HepG2 (cell line): ENCODE data around the gene SLC38A4. TPM values are rescaled to one million over a fixed set of nuclear protein-coding genes. Genes with fewer than 3 reads are reported as not detected.

Experiments
- CREB1 ChIP-seq, 2 experiments: fragments of 450-650 bp in 1 of 2; IDR thresholded peaks; 2 replicates each; pipeline ENCODE4 v1.6.1; 2016 to 2017; ENCODE audit warnings: control low read depth in 1 of 2, mild to moderate bottlenecking in 1 of 2, missing compliant biosample characterization in 1 of 2, missing genetic modification characterization in 1 of 2
- HDAC1 ChIP-seq: sonication (generic); formaldehyde crosslinking; IDR thresholded peaks from 2 replicates; pipeline ENCODE4 v1.5.1; 2020; ENCODE audit warnings: mild to moderate bottlenecking, missing genetic modification reagents
- KLF16 ChIP-seq, 2 experiments: sonication (generic) in 1 of 2; formaldehyde crosslinking in 1 of 2; IDR thresholded peaks; 2 replicates each; pipeline versions ENCODE4 v1.6.1 to v1.8.0; 2016 to 2023; ENCODE audit warnings: missing genetic modification reagents in 2 of 2, missing compliant biosample characterization in 1 of 2
- MIER3 ChIP-seq: IDR thresholded peaks from 2 replicates; pipeline ENCODE4 v1.6.1; 2016; ENCODE audit warnings: missing compliant biosample characterization, borderline replicate concordance
- NFIC ChIP-seq: IDR thresholded peaks from 2 replicates; pipeline ENCODE4 v1.6.1; 2012; ENCODE audit warnings: mild to moderate bottlenecking, low read length, inconsistent platforms
- POGZ ChIP-seq: sonication (generic); formaldehyde crosslinking; IDR thresholded peaks from 2 replicates; pipeline ENCODE4 v1.4.0; 2020; ENCODE audit warnings: mild to moderate bottlenecking, missing genetic modification reagents
- SIX4 ChIP-seq: sonication (generic); formaldehyde crosslinking; IDR thresholded peaks from 2 replicates; pipeline ENCODE4 v1.4.0; 2020; ENCODE audit warnings: missing genetic modification reagents
- ZNF773 ChIP-seq: sonication (generic); formaldehyde crosslinking; IDR thresholded peaks from 2 replicates; pipeline ENCODE4 v1.4.0; 2020; ENCODE audit warnings: missing genetic modification reagents, borderline replicate concordance
- polyA plus RNA-seq, 8 experiments: library from polyadenylated mRNA; depleted of rRNA in 3 of 8; stranded (reverse) in 7 of 8; unstranded in 1 of 8; fragments of >200 nt; fragmentation: Illumina TruSeq in 4 of 8; extraction: Trizol in 4 of 8; gene quantifications; 2 replicates each; pipeline versions ENCODE4 v1.2.1 to v1.2.3, GENCODE V29; 2011 to 2016; ENCODE audit warnings: low read depth in 4 of 8, missing spikeins in 1 of 8, mixed read lengths in 1 of 8; ENCODE audit not compliant: insufficient read depth in 1 of 8
- total RNA-seq, 5 experiments: library from RNA; depleted of rRNA; stranded (reverse); fragments of >200 nt; fragmentation: Illumina TruSeq; extraction: Trizol; gene quantifications; 2 replicates each; pipeline ENCODE4 v1.2.3, GENCODE V29; 2016; ENCODE audit warnings: low read depth in 1 of 5
- TF ChIP-seq, protein P1 (sequence below): sonication (generic); formaldehyde crosslinking; IDR thresholded peaks from 2 replicates; pipeline ENCODE4 v1.4.0; 2020; ENCODE audit warnings: mild to moderate bottlenecking, missing genetic modification reagents
- TF ChIP-seq, protein P2 (sequence below): sonication (generic); formaldehyde crosslinking; IDR thresholded peaks from 2 replicates; pipeline ENCODE4 v1.5.0; 2020; ENCODE audit warnings: mild to moderate bottlenecking, missing genetic modification reagents, borderline replicate concordance
- TF ChIP-seq, protein P3 (sequence below): sonication (generic); formaldehyde crosslinking; IDR thresholded peaks from 2 replicates; pipeline ENCODE4 v1.4.0; 2020; ENCODE audit warnings: missing genetic modification reagents, borderline replicate concordance
- TF ChIP-seq, protein P4 (sequence below): IDR thresholded peaks from 2 replicates; pipeline ENCODE4 v1.6.1; 2012; ENCODE audit warnings: inconsistent platforms
- TF ChIP-seq, protein P5 (sequence below): sonication (generic); formaldehyde crosslinking; IDR thresholded peaks from 2 replicates; pipeline ENCODE4 v1.5.0; 2020; ENCODE audit warnings: mild to moderate bottlenecking, missing genetic modification reagents, borderline replicate concordance

SLC38A4 gene
- total and polyA plus RNA-seq, 2 of the 13 experiments (the other 11 are each of a cell fraction or from before 2014, with no cell fraction given): 3.5 to 5.2 TPM

DNA sequence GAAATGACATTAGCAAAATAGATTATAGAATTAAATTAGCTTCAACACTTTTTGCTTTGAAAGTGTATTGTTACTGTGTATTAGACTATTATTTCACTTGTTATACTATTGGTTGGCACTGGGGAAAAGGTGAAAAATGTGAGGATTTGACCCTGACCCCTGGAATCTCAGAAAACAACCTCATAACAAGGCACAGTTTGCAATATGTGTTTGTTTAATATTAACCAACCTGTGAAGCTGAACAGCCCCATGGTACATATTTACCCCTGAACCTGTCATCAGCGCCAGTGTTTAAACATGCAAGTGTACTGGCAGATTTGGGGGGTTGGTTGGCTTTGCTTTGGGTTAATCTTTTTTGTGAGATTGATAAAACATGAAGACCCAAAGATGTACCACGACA lies 11.7 kb downstream of the SLC38A4 start (continued):
- TF ChIP-seq, protein P1, sequence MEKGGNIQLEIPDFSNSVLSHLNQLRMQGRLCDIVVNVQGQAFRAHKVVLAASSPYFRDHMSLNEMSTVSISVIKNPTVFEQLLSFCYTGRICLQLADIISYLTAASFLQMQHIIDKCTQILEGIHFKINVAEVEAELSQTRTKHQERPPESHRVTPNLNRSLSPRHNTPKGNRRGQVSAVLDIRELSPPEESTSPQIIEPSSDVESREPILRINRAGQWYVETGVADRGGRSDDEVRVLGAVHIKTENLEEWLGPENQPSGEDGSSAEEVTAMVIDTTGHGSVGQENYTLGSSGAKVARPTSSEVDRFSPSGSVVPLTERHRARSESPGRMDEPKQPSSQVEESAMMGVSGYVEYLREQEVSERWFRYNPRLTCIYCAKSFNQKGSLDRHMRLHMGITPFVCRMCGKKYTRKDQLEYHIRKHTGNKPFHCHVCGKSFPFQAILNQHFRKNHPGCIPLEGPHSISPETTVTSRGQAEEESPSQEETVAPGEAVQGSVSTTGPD (CRISPR knock-in tag): peak; percentile 76; the same call in 1 of the 2 replicates
- TF ChIP-seq, protein P2, sequence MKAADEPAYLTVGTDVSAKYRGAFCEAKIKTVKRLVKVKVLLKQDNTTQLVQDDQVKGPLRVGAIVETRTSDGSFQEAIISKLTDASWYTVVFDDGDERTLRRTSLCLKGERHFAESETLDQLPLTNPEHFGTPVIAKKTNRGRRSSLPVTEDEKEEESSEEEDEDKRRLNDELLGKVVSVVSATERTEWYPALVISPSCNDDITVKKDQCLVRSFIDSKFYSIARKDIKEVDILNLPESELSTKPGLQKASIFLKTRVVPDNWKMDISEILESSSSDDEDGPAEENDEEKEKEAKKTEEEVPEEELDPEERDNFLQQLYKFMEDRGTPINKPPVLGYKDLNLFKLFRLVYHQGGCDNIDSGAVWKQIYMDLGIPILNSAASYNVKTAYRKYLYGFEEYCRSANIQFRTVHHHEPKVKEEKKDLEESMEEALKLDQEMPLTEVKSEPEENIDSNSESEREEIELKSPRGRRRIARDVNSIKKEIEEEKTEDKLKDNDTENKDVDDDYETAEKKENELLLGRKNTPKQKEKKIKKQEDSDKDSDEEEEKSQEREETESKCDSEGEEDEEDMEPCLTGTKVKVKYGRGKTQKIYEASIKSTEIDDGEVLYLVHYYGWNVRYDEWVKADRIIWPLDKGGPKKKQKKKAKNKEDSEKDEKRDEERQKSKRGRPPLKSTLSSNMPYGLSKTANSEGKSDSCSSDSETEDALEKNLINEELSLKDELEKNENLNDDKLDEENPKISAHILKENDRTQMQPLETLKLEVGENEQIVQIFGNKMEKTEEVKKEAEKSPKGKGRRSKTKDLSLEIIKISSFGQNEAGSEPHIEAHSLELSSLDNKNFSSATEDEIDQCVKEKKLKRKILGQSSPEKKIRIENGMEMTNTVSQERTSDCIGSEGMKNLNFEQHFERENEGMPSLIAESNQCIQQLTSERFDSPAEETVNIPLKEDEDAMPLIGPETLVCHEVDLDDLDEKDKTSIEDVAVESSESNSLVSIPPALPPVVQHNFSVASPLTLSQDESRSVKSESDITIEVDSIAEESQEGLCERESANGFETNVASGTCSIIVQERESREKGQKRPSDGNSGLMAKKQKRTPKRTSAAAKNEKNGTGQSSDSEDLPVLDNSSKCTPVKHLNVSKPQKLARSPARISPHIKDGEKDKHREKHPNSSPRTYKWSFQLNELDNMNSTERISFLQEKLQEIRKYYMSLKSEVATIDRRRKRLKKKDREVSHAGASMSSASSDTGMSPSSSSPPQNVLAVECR (CRISPR knock-in tag): peak; percentile 34; the same call in 1 of the 2 replicates
- TF ChIP-seq NFIC (peak; percentile 81; the same call in 1 of the 2 replicates), MIER3 (CRISPR knock-in tag) (peak; percentile 35; the same call in 1 of the 2 replicates), CREB1 (IDR thresholded peaks at IDR 0.05) (no peak), CREB1 (CRISPR knock-in tag; IDR thresholded peaks at IDR 0.05) (peak; percentile 64), KLF16 (CRISPR knock-in tag; IDR thresholded peaks at IDR 0.05) (peak in 1 of 2 experiments; percentile 61; a peak in 1 of 4 replicates), POGZ (CRISPR knock-in tag) (peak; percentile 92), ZNF773 (CRISPR knock-in tag) (no peak), SIX4 (0 out of 2 replicates have a peak, but pooled peaks have one; percentile 47), HDAC1 (CRISPR knock-in tag) (peak; percentile 80)
- TF ChIP-seq, protein P3, sequence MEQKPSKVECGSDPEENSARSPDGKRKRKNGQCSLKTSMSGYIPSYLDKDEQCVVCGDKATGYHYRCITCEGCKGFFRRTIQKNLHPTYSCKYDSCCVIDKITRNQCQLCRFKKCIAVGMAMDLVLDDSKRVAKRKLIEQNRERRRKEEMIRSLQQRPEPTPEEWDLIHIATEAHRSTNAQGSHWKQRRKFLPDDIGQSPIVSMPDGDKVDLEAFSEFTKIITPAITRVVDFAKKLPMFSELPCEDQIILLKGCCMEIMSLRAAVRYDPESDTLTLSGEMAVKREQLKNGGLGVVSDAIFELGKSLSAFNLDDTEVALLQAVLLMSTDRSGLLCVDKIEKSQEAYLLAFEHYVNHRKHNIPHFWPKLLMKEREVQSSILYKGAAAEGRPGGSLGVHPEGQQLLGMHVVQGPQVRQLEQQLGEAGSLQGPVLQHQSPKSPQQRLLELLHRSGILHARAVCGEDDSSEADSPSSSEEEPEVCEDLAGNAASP (CRISPR knock-in tag): peak; percentile 61; the same call in 1 of the 2 replicates
- TF ChIP-seq, protein P4, sequence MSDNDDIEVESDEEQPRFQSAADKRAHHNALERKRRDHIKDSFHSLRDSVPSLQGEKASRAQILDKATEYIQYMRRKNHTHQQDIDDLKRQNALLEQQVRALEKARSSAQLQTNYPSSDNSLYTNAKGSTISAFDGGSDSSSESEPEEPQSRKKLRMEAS: peak; percentile 29; the same call in 1 of the 2 replicates
- TF ChIP-seq, protein P5, sequence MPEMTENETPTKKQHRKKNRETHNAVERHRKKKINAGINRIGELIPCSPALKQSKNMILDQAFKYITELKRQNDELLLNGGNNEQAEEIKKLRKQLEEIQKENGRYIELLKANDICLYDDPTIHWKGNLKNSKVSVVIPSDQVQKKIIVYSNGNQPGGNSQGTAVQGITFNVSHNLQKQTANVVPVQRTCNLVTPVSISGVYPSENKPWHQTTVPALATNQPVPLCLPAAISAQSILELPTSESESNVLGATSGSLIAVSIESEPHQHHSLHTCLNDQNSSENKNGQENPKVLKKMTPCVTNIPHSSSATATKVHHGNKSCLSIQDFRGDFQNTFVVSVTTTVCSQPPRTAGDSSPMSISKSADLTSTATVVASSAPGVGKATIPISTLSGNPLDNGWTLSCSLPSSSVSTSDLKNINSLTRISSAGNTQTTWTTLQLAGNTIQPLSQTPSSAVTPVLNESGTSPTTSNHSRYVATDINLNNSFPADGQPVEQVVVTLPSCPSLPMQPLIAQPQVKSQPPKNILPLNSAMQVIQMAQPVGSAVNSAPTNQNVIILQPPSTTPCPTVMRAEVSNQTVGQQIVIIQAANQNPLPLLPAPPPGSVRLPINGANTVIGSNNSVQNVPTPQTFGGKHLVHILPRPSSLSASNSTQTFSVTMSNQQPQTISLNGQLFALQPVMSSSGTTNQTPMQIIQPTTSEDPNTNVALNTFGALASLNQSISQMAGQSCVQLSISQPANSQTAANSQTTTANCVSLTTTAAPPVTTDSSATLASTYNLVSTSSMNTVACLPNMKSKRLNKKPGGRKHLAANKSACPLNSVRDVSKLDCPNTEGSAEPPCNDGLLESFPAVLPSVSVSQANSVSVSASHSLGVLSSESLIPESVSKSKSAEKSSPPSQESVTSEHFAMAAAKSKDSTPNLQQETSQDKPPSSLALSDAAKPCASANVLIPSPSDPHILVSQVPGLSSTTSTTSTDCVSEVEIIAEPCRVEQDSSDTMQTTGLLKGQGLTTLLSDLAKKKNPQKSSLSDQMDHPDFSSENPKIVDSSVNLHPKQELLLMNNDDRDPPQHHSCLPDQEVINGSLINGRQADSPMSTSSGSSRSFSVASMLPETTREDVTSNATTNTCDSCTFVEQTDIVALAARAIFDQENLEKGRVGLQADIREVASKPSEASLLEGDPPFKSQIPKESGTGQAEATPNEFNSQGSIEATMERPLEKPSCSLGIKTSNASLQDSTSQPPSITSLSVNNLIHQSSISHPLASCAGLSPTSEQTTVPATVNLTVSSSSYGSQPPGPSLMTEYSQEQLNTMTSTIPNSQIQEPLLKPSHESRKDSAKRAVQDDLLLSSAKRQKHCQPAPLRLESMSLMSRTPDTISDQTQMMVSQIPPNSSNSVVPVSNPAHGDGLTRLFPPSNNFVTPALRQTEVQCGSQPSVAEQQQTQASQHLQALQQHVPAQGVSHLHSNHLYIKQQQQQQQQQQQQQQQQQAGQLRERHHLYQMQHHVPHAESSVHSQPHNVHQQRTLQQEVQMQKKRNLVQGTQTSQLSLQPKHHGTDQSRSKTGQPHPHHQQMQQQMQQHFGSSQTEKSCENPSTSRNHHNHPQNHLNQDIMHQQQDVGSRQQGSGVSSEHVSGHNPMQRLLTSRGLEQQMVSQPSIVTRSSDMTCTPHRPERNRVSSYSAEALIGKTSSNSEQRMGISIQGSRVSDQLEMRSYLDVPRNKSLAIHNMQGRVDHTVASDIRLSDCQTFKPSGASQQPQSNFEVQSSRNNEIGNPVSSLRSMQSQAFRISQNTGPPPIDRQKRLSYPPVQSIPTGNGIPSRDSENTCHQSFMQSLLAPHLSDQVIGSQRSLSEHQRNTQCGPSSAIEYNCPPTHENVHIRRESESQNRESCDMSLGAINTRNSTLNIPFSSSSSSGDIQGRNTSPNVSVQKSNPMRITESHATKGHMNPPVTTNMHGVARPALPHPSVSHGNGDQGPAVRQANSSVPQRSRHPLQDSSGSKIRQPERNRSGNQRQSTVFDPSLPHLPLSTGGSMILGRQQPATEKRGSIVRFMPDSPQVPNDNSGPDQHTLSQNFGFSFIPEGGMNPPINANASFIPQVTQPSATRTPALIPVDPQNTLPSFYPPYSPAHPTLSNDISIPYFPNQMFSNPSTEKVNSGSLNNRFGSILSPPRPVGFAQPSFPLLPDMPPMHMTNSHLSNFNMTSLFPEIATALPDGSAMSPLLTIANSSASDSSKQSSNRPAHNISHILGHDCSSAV: 0 out of 2 replicates have a peak, but pooled peaks have one; percentile 56
